Measurements from ENCODE around the gene AUTS2. TPM values are rescaled to one million over a fixed set of nuclear protein-coding genes. Genes with fewer than 3 reads are reported as not detected.

AUTS2 gene
- total and polyA plus RNA-seq, 2 of the 8 experiments (the other 6 are each of a cell fraction or from before 2014, with no cell fraction given) = 25.9 to 101 TPM

DNA sequence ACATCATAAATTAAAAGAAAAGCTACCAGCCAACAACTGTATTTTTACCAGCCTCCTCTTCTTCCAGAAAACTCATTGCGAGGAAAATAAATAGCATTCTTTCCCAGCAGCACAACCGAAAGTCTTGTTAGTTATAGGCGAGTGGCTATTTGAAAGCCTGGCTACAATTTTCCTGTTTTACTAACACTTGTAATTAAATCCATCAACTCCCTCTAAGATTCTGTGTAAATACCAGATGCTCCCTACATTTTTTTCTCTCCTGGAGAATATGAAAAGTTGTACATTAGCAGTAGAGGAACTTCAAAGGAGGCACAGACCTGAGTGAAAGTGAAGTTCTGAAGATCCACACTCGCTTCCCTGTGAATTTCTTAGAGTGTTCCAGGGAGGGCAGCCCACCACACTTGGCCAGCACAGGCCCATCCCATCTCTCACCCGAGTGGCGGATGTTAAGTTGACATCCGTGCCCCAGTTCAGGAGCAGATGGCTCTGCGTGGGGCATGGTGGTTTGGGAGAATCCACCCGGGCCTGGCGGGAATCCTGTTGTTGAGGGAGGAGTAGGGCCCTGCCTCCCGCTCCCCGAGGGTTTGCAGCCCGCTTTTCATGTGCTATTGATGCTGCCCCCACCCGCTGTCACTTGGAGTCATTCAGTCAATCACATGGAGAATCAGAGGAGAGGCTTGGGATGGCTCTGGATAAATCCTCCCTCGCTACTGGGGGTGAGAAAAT lies 1082.6 kb downstream of the AUTS2 start:
- 22% methylated on average over 15 of the region's 15 CpGs; no CpG with 5 or more reads in 1 of the 2 experiments for WGBS, 2 experiments (ENCODE audit: extremely low coverage in 1 of 2, insufficient coverage in 1 of 2, insufficient read length in 1 of 2, insufficient replicate concordance in 2 of 2, low coverage in 1 of 2, low lambda C conversion rate in 2 of 2, missing lambda C conversion rate in 1 of 2)
- H3K23me2 ChIP-seq (ENCODE audit: low read depth, low read length) = peaks cover 5% of the 10 kb centered on the region; the same call in 1 of the 2 replicates
- no peaks in the 10 kb centered on the region for H3K36me3 ChIP-seq (ENCODE audit: control insufficient read depth in 2 of 4, insufficient read depth in 4 of 4, low read length in 3 of 4)
- H3K23ac ChIP-seq (ENCODE audit: insufficient read length) = no peak overlapping the region
- no peak overlapping the region for H4K5ac ChIP-seq (ENCODE audit: insufficient read length, low read depth, low read length)
- H4K91ac ChIP-seq (replicated peaks; ENCODE audit: insufficient read length, low read length) = no peak overlapping the region
- no peak overlapping the region for H2AFZ ChIP-seq (ENCODE audit: low read length)
- H3K9ac ChIP-seq (replicated peaks in 1 of 4; ENCODE audit: extremely low read depth in 1 of 4, low read depth in 3 of 4, low read length in 3 of 4) = no peak overlapping the region
- H3K4ac ChIP-seq (replicated peaks; ENCODE audit: insufficient read length, low read depth, low read length) = no peak overlapping the region
- no peak overlapping the region for H2BK5ac ChIP-seq (ENCODE audit: low read depth, low read length)
- no peak overlapping the region for H3K56ac ChIP-seq (replicated peaks; ENCODE audit: insufficient read length, low read depth, low read length)
- H3K14ac ChIP-seq (ENCODE audit: insufficient read length) = no peak overlapping the region
- H3K4me3 ChIP-seq (ENCODE audit: extremely low read depth in 1 of 4, insufficient read depth in 2 of 4, low read depth in 3 of 4, low read length in 4 of 4) = peak overlapping the region in 3 of 4 experiments; percentile 1 to 41 (median 6); a peak in 3 of 8 replicates
- FAIRE-seq = no peak
- H2BK12ac ChIP-seq (ENCODE audit: low read depth, low read length) = no peak overlapping the region
- H3K4me2 ChIP-seq (ENCODE audit: insufficient read depth in 1 of 2, low read depth in 2 of 2, low read length in 2 of 2) = peak overlapping the region; percentile 41 to 61
- H4K20me1 ChIP-seq (replicated peaks in 1 of 2; ENCODE audit: control insufficient read depth in 1 of 2, insufficient read depth in 2 of 2, low read length in 2 of 2) = peaks cover 0 to 4% of the 10 kb centered on the region in 2 experiments
- no peak overlapping the region for H2BK15ac ChIP-seq (ENCODE audit: low read length)
- no peak overlapping the region for H2BK20ac ChIP-seq (ENCODE audit: low read length)
- peak in 1 of 2 experiments; percentile 54 for DNase-seq (ENCODE audit: low read depth in 1 of 2, low spot score in 2 of 2)
- peaks cover 1 to 12% (median 6%) of the 10 kb centered on the region in 4 experiments; a peak in 5 of 7 replicates for H3K4me1 ChIP-seq (replicated peaks in 1 of 4; ENCODE audit: control insufficient read depth in 3 of 4, insufficient read depth in 4 of 4, low read length in 3 of 4)
- no peak overlapping the region for H3K27ac ChIP-seq (ENCODE audit: low read depth, low read length)
- H3K18ac ChIP-seq (ENCODE audit: extremely low read depth, low read length) = peak overlapping the region; percentile 38; the same call in 1 of the 2 replicates
- H3K79me2 ChIP-seq (ENCODE audit: control insufficient read depth in 1 of 2, insufficient read depth in 2 of 2, low read length in 2 of 2) = no peaks in the 10 kb centered on the region
- POLR2A ChIA-PET (ENCODE audit: partially characterized antibody) = interaction anchor here (3.2 kb wide), 1 partner anchor 12 kb away, joined by 14 read pairs; no protein-coding TSS in a partner anchor
- no peaks in the 10 kb centered on the region; the same call in 1 of the 2 replicates for H3K79me1 ChIP-seq (ENCODE audit: low read depth, low read length)
- H4K8ac ChIP-seq (ENCODE audit: extremely low read depth, insufficient read depth, low read length) = no peak overlapping the region
- no peaks in the 10 kb centered on the region for H3K9me3 ChIP-seq (ENCODE audit: insufficient read depth in 2 of 2, low read depth in 1 of 2, low read length in 1 of 2)
- H2BK120ac ChIP-seq (replicated peaks; ENCODE audit: low read depth, low read length) = no peak overlapping the region
- CTCF ChIA-PET (ENCODE audit: partially characterized antibody) = no interaction called here
- peaks cover 8 to 54% (median 38%) of the 10 kb centered on the region in 4 experiments for H3K27me3 ChIP-seq (replicated peaks in 1 of 4; ENCODE audit: control insufficient read depth in 3 of 4, extremely low read depth in 1 of 4, insufficient read depth in 3 of 4, low read length in 3 of 4)
- no peak overlapping the region for H2AK5ac ChIP-seq (ENCODE audit: low read depth, low read length)
- no peak for TF ChIP-seq CREB1 (IDR thresholded peaks at IDR 0.05)
- TF ChIP-seq EP300 (IDR thresholded peaks at IDR 0.05; ENCODE audit: borderline replicate concordance in 1 of 2, low read depth in 2 of 2, low read length in 2 of 2) = no peak
- TF ChIP-seq SP4 (IDR thresholded peaks at IDR 0.05; ENCODE audit: low read length) = no peak
- no peak for TF ChIP-seq POLR2A (IDR thresholded peaks at IDR 0.05; ENCODE audit: control extremely low read depth in 1 of 2, low read depth in 2 of 2, low read length in 2 of 2)
